DOHH2 (cell line): ENCODE data around the gene KRTAP16-1.

Source experiments
- EZH2phosphoT487 ChIP-seq: fragments of 200-600 bp; sonication (generic); IDR thresholded peaks from 2 replicates; pipeline ENCODE4 v1.6.1; 2017; ENCODE audit warnings: borderline replicate concordance, mild to moderate bottlenecking, antibody characterized with exemption, low read length, moderate library complexity, mixed read lengths
- TF ChIP-seq, protein P1 (sequence below): fragments of 200-600 bp; sonication (generic); IDR thresholded peaks from one replicate; pipeline ENCODE4 v1.5.1; 2014; ENCODE audit warnings: antibody characterized with exemption, mild to moderate bottlenecking, low read depth, low read length; ENCODE audit not compliant: poor library complexity, severe bottlenecking

DNA sequence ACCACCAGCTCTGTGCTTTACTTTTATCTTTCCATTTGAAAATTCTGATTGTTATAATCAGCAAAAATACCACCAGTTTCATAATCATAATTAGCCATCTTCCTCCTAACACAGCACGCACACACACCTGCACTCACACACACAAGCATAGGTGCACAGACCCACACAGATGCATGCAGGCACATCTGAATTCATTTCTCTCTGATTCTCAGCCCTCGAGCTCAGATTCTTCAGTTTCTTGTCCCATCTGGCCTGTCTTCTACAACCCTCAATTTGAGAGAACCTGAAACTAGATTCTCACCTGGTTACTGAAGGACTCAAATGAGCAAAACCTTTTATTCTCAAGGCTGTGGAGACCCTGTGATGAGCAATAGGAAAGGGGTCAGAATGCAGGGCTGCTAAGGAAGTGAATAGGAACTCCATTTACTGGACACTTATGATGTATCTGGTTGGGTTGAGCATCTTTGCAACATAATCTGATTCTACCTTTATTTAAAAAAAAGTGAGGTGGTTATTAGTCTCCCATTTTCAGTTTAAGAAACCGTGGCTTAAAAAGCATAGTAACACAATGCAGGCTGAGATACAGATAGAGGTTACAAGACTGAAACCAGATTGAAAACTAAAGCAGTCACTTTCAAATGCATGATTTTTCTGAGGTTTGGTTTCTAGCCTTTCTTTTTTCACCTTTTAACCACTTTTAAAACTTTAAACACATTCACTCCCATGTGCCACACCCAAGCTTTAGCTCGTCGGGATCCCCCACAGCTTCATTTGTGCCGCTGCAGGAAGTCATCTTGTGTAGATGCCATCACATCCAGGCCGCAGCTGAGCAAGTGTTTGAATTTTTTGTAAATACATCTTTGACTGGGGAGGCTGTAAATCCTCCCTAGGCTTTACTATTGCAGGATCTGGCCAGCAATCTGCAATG is 32.1 kb upstream of the KRTAP16-1 start:
- TF ChIP-seq, protein P1, sequence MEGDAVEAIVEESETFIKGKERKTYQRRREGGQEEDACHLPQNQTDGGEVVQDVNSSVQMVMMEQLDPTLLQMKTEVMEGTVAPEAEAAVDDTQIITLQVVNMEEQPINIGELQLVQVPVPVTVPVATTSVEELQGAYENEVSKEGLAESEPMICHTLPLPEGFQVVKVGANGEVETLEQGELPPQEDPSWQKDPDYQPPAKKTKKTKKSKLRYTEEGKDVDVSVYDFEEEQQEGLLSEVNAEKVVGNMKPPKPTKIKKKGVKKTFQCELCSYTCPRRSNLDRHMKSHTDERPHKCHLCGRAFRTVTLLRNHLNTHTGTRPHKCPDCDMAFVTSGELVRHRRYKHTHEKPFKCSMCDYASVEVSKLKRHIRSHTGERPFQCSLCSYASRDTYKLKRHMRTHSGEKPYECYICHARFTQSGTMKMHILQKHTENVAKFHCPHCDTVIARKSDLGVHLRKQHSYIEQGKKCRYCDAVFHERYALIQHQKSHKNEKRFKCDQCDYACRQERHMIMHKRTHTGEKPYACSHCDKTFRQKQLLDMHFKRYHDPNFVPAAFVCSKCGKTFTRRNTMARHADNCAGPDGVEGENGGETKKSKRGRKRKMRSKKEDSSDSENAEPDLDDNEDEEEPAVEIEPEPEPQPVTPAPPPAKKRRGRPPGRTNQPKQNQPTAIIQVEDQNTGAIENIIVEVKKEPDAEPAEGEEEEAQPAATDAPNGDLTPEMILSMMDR: no peak
- no peak for TF ChIP-seq EZH2phosphoT487
